ENCODE data around the gene SLC38A9.

Gene SLC38A9

GRCh38 chr5:55747778-55748318, 35.7 kb upstream of the SLC38A9 start:
- TF ChIP-seq, protein P1, sequence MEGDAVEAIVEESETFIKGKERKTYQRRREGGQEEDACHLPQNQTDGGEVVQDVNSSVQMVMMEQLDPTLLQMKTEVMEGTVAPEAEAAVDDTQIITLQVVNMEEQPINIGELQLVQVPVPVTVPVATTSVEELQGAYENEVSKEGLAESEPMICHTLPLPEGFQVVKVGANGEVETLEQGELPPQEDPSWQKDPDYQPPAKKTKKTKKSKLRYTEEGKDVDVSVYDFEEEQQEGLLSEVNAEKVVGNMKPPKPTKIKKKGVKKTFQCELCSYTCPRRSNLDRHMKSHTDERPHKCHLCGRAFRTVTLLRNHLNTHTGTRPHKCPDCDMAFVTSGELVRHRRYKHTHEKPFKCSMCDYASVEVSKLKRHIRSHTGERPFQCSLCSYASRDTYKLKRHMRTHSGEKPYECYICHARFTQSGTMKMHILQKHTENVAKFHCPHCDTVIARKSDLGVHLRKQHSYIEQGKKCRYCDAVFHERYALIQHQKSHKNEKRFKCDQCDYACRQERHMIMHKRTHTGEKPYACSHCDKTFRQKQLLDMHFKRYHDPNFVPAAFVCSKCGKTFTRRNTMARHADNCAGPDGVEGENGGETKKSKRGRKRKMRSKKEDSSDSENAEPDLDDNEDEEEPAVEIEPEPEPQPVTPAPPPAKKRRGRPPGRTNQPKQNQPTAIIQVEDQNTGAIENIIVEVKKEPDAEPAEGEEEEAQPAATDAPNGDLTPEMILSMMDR (IDR thresholded peaks at IDR 0.05) = no peak

GRCh38 chr5:55742778-55743177, 30.7 kb upstream of the SLC38A9 start:
- no peak overlapping the region for H3K4me3 ChIP-seq
- H3K27ac ChIP-seq = no peak overlapping the region
- no peak for DNase-seq (ENCODE audit: low spot score)
- TF ChIP-seq, protein P1 (IDR thresholded peaks at IDR 0.05) = no peak

More at GRCh38 chr5:55747778-55748318, 35.7 kb upstream of the SLC38A9 start:
- Histone ChIP-seq H3K27ac (no peak overlapping the region), H3K4me3 (no peak overlapping the region)
- no peak for DNase-seq (ENCODE audit: low spot score)

DNA sequence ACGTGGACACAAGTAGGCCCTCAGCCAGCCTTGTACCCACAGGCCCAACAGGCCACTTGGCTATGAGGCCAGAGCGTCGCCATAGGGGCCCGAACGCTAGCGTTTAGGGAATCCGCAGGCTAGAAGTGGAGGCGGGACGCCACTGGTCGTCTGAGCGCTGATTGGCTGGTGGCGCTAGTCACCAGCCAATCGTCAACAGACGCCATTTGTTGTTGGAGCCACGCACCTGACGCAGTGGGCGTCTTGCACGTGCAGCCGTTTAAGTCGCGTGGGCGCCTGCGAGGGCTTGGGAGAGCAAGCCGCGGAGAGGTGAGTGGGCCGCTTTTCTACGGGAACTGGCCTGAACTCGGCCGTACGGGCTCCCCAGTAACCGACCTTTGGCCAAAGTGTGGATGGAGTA, 25.7 kb upstream of the SLC38A9 start, which contains the start of gene DDX4:
DDX4 (plus strand) TSS at position 269 of the 400 bp plus-strand sequence. CDS start 903 bp downstream, outside the sequence.
- TF ChIP-seq, protein P1 (IDR thresholded peaks at IDR 0.05) = no peak
- Histone ChIP-seq H3K4me3 (no peak within 1 kb of the TSS), H3K27ac (no peak within 1 kb of the TSS)
- no peak for DNase-seq (ENCODE audit: low spot score)

DNA sequence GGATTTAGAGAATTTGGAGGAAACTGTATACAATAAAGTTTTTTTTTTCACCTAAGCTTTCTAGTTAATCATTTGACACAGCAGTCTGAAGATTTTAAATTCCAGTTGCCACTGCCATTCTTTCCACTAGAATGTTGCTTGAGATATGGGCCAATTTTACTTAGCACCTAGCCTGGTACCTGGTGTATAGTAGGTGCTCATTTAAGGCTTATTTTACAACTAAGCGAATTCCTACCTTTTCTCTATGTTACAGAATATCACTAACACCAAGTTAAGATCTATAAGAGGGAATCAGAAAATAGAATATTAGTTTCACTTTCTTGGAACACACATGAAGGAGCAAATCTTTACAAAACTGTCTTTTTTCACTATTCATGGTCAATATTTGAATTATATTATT, 22.5 kb upstream of the SLC38A9 start:
- TF ChIP-seq, protein P1 (IDR thresholded peaks at IDR 0.05) = no peak
- no peak overlapping the region for H3K27ac ChIP-seq
- no peak overlapping the region for H3K4me3 ChIP-seq
- DNase-seq (ENCODE audit: low spot score) = no peak

DNA sequence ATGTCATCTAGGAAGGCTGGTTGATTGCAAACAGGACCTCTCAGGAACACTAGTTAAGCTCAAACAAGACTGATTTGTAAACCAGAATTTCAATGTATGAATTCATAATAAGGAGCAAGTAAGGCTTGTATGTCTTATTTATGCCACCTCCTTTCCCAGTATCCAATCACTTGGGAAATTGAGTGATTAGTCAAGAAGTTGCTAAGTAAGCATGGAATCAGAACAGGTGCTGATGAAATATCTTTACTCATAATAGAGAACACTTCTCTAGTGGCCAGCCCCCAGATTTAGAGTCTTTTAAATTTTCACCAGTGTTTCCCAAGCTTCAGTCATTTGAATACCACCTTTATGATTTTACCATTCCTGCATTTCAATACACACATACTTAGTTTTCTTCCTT, 20.5 kb upstream of the SLC38A9 start:
- no peak overlapping the region for H3K4me3 ChIP-seq
- no peak overlapping the region for H3K27ac ChIP-seq
- no peak for DNase-seq (ENCODE audit: low spot score)
- TF ChIP-seq, protein P1 (IDR thresholded peaks at IDR 0.05) = no peak

- Histone ChIP-seq H3K27ac (no peak overlapping the region), H3K4me3 (no peak overlapping the region)
- TF ChIP-seq, protein P1 (IDR thresholded peaks at IDR 0.05) = no peak
- no peak for DNase-seq (ENCODE audit: low spot score)
Measured at GRCh38 chr5:55731848-55732247, 19.7 kb upstream of the SLC38A9 start.

GRCh38 chr5:55724281-55724680, 12.2 kb upstream of the SLC38A9 start:
- Histone ChIP-seq H3K4me3 (no peak overlapping the region), H3K27ac (no peak overlapping the region)
- TF ChIP-seq, protein P1 (IDR thresholded peaks at IDR 0.05) = no peak
- no peak for DNase-seq (ENCODE audit: low spot score)

Data from coronary artery (tissue), 2 donors.